Heart right ventricle (tissue), 16 donors: ENCODE measurements around the gene LRIT1. TPM values are rescaled to one million over a fixed set of nuclear protein-coding genes. Genes with fewer than 3 reads are reported as not detected.

Experiments
- ATAC-seq, 8 donors: fragments of 200-7000 bp; cut with Tn5 transposase; one replicate each; pipeline ENCODE4 v1.9.1; 2020; ENCODE audit warnings: mild to moderate bottlenecking in 8 of 8, moderate library complexity in 8 of 8, moderate number of reproducible peaks in 1 of 8
- DNase-seq, 2 donors: peaks; one replicate each; pipeline ENCODE4 v3.0.0-alpha.2; 2020
- H3K27ac ChIP-seq, 10 donors: fragments of 200-600 bp; sonication (generic) in 2 of 10; one replicate each; pipeline versions ENCODE4 v1.5.0 to v1.8.0; 2020 to 2022; ENCODE audit warnings: mild to moderate bottlenecking in 3 of 10
- H3K27me3 ChIP-seq, 7 donors: fragments of 200-600 bp; one replicate each; pipeline ENCODE4 v1.8.0; 2021 to 2022; ENCODE audit warnings: mild to moderate bottlenecking in 2 of 7
- H3K36me3 ChIP-seq, 9 donors: fragments of 200-600 bp; sonication (generic) in 1 of 9; one replicate each; pipeline versions ENCODE4 v1.5.0 to v1.8.0; 2020 to 2022; ENCODE audit warnings: mild to moderate bottlenecking in 2 of 9
- H3K4me1 ChIP-seq, 9 donors: fragments of 200-600 bp; sonication (generic) in 1 of 9; one replicate each; pipeline versions ENCODE4 v1.5.0 to v1.8.0; 2020 to 2022; ENCODE audit warnings: mild to moderate bottlenecking in 4 of 9
- H3K4me3 ChIP-seq, 10 donors: fragments of 200-600 bp; sonication (generic) in 2 of 10; one replicate each; pipeline versions ENCODE4 v1.5.0 to v1.8.0; 2020 to 2022; ENCODE audit warnings: mild to moderate bottlenecking in 7 of 10, moderate library complexity in 2 of 10
- H3K9me3 ChIP-seq, 11 donors: fragments of 200-600 bp in 10 of 11; sonication (generic) in 2 of 11; one replicate each; pipeline versions ENCODE4 v1.5.0 to v1.8.0; 2013 to 2022; ENCODE audit warnings: mild to moderate bottlenecking in 2 of 11, control low read depth in 1 of 11, moderate library complexity in 1 of 11
- WGBS, 2 donors: extraction: QIAGEN DNeasy Blood & Tissue Kit; methylation state at CpG; one replicate each; pipeline ENCODE4 v1.1.7; 2013; ENCODE audit warnings: inconsistent platforms in 1 of 2; 5-methylcytosine and 5-hydroxymethylcytosine counted together
- intact Hi-C, 10 donors: fragments of 100-400 bp; cut with DNase I; formaldehyde crosslinking; loops; one replicate each; pipeline versions ENCODE4 v1.11.1 to v1.14.2; 2022
- polyA plus RNA-seq, 2 donors: library from polyadenylated mRNA; stranded (reverse); fragments of 200-250 nt; gene quantifications; one replicate each; pipeline ENCODE4 v1.2.3, GENCODE V29; 2013
- total RNA-seq, 10 donors: library from RNA; stranded (reverse); fragmentation: NEBNext Ultra II Directional in 3 of 10; extraction: Animal tissue kit (Norgen Biotek cat#: 25700) in 3 of 10; gene quantifications; one replicate each; pipeline versions ENCODE4 v1.2.1 to v1.2.4, GENCODE V29; 2021 to 2023
- TF ChIP-seq, protein P1 (sequence below), 9 donors: fragments of 200-600 bp; sonication (generic) in 2 of 9; IDR thresholded peaks; one replicate each; pipeline versions ENCODE4 v1.5.0 to v1.8.0; 2021 to 2022; ENCODE audit warnings: antibody characterized with exemption in 9 of 9, mild to moderate bottlenecking in 5 of 9, moderate library complexity in 1 of 9
- donor health status: Arrhythmogenic right ventricular cardiomyopathy.
- donor health status: ischemic (EF 13 %, LVEDD 7.1; RV severe dilation, severe dysfunction).
- donor health status: healthy with polysubstance abuse.
- donor health status: DM: no; HTN: yes; CAD: no.
- donor health status: DM: no; HTN: no; CAD: no.
- donor health status: ischemic (EF 25% LVEDD 6.9; RV normal size, moderate dysfunction).
- donor health status: ischemic (EF 25% LVEDD 5.7; RV mildly dilated, moderate dysfunction).
- donor health status: healthy.
- donor health status: DM: yes; HTN: yes; CAD: no.
- donor health status: Ischemic cardiomyopathy.
- donor health status: ischemic (EF 35%, LVEDD 5.7; RV mildly dilated, moderate dysfunction).
- donor health status: nonischemic (EF 11% LVEDD 7.7; RV severe dilation, severe dysfunction).
- donor health status: DM: yes; HTN: yes; CAD: no.
- donor health status: PGD.
- donor health status: ischemic (EF 29% LVEDD 5.4; RV normal size, mild dysfunction).
- donor health status: nonischemic (EF 23%, LVEDD 6.1; RV moderate dilation, normal function).

The LRIT1 gene
- total and polyA plus RNA-seq, 12 donors, result 0.10 to 0.17 TPM; not detected in 10

- intact Hi-C loops, result no loop called here
- Histone ChIP-seq H3K9me3 (no peaks in the 10 kb centered on the region), H3K4me1 (no peaks in the 10 kb centered on the region), H3K4me3 (no peak overlapping the region), H3K36me3 (no peaks in the 10 kb centered on the region), H3K27ac (no peak overlapping the region), H3K27me3 (peaks cover 0 to 22% (median 7%) of the 10 kb centered on the region in 7 donors)
- no peak for ATAC-seq
- no peak for DNase-seq
- WGBS, 2 donors, result 60 to 66% methylated on average over 4 of the region's 4 CpGs
- TF ChIP-seq, protein P1, sequence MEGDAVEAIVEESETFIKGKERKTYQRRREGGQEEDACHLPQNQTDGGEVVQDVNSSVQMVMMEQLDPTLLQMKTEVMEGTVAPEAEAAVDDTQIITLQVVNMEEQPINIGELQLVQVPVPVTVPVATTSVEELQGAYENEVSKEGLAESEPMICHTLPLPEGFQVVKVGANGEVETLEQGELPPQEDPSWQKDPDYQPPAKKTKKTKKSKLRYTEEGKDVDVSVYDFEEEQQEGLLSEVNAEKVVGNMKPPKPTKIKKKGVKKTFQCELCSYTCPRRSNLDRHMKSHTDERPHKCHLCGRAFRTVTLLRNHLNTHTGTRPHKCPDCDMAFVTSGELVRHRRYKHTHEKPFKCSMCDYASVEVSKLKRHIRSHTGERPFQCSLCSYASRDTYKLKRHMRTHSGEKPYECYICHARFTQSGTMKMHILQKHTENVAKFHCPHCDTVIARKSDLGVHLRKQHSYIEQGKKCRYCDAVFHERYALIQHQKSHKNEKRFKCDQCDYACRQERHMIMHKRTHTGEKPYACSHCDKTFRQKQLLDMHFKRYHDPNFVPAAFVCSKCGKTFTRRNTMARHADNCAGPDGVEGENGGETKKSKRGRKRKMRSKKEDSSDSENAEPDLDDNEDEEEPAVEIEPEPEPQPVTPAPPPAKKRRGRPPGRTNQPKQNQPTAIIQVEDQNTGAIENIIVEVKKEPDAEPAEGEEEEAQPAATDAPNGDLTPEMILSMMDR (IDR thresholded peaks at IDR 0.05), result no peak
These were observed 13.5 kb downstream of the LRIT1 start for GRCh38 chr10:84227810-84228209.

- no peak for DNase-seq
- Histone ChIP-seq H3K9me3 (no peaks in the 10 kb centered on the region), H3K4me1 (no peaks in the 10 kb centered on the region), H3K27me3 (peaks cover 0 to 30% (median 6%) of the 10 kb centered on the region in 7 donors), H3K36me3 (no peaks in the 10 kb centered on the region), H3K4me3 (no peak overlapping the region), H3K27ac (no peak overlapping the region)
- ATAC-seq, result no peak
- intact Hi-C loops, result no loop called here
- 75 to 77% methylated on average over 3 of the region's 3 CpGs for WGBS, 2 donors
- TF ChIP-seq, protein P1 (IDR thresholded peaks at IDR 0.05), result no peak
These were observed 14.7 kb downstream of the LRIT1 start for GRCh38 chr10:84226616-84227015.

DNA sequence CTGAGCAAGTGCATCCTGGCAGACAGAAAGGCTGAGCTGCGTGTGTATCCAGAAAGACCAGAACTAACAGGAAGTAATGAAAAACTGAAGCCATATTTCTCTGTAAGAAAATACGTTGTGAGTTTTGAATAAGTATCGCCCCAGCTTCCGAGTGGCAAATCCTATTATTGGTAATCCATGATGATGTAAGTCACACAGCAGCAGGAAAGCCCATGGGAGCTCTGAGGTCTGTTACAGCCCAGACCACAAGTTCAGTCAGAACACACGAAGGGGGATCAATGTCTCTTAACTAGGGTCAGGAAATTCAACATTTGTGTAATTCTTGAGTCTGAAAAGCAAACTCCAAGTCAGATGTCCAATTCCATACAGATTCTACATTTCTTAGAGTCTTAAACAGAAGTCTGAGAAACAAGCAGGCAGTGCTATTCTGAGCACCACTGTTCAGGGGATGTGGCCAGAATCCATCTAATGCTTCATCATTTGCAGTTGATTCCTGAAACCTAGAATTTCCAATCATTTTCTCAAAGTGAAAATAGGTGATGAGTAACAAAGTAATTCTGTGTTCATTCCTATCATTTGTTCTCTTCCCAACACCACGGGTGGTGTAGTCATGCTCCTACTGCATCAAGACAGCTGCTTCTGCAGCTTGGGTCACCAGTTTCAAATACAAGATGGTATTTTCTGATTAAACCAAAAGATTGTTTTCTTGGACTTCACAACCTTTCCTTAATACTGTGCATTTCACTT lies 15.7 kb downstream of the LRIT1 start, which contains the start of gene LRIT2:
Gene LRIT2, minus strand, starts transcription at position 118 of the 747 bp plus-strand sequence. Its CDS starts 24 bp downstream, at position 94.
- 58 to 63% methylated on average over 6 of the region's 6 CpGs for WGBS, 2 donors
- Histone ChIP-seq H3K4me3 (no peak within 1 kb of the TSS), H3K9me3 (no peaks in the 10 kb centered on the region), H3K27me3 (peaks cover 0 to 24% (median 6%) of the 10 kb centered on the region in 7 donors), H3K27ac (no peak within 1 kb of the TSS), H3K36me3 (no peaks in the 10 kb centered on the region), H3K4me1 (no peaks in the 10 kb centered on the region)
- DNase-seq (no peak), ATAC-seq (no peak)
- TF ChIP-seq, protein P1 (IDR thresholded peaks at IDR 0.05), result no peak
- intact Hi-C loops, result no loop called here

GRCh38 chr10:84224411-84225028 lies 16.8 kb downstream of the LRIT1 start:
- Histone ChIP-seq H3K4me1 (no peaks in the 10 kb centered on the region), H3K9me3 (peaks cover 0 to 4% (median 0%) of the 10 kb centered on the region in 11 donors), H3K36me3 (no peaks in the 10 kb centered on the region), H3K27me3 (peaks cover 0 to 23% (median 6%) of the 10 kb centered on the region in 7 donors), H3K27ac (no peak overlapping the region), H3K4me3 (no peak overlapping the region)
- intact Hi-C loops, result no loop called here
- ATAC-seq (no peak), DNase-seq (no peak)
- 46 to 52% methylated on average over 6 of the region's 6 CpGs for WGBS, 2 donors
- TF ChIP-seq, protein P1 (IDR thresholded peaks at IDR 0.05), result no peak
